Lung (tissue), 13 donors: ENCODE measurements around the gene ZACN. TPM values are rescaled to one million over a fixed set of nuclear protein-coding genes. Genes with fewer than 3 reads are reported as not detected.

Source experiments
- ATAC-seq: fragments of 200-7000 bp; cut with Tn5 transposase; one replicate; pipeline ENCODE4 v1.9.1; 2020; ENCODE audit warnings: moderate number of reproducible peaks; ENCODE audit not compliant: insufficient read depth, low FRiP score
- DNase-seq, 3 donors: peaks; one replicate each; pipeline ENCODE4 v3.0.0-alpha.2; 2013 to 2017
- H3K27ac ChIP-seq, 2 donors: one replicate each; pipeline ENCODE4 v1.5.1; 2013; ENCODE audit warnings: mild to moderate bottlenecking in 2 of 2, moderate library complexity in 2 of 2, control low read depth in 1 of 2, inconsistent platforms in 1 of 2, low read depth in 1 of 2, low read length in 1 of 2
- H3K27me3 ChIP-seq, 3 donors: one replicate each; pipeline ENCODE4 v1.5.1; 2013; ENCODE audit warnings: low read length in 2 of 3; ENCODE audit not compliant: control insufficient read depth in 3 of 3, insufficient read depth in 3 of 3
- H3K36me3 ChIP-seq, 4 donors: one replicate each; pipeline ENCODE4 v1.5.1; 2013; ENCODE audit warnings: low read length in 4 of 4, mild to moderate bottlenecking in 1 of 4, moderate library complexity in 1 of 4; ENCODE audit not compliant: control insufficient read depth in 4 of 4, insufficient read depth in 4 of 4
- H3K4me1 ChIP-seq, 5 donors: one replicate each; pipeline ENCODE4 v1.5.1; 2013; ENCODE audit warnings: low read length in 5 of 5, mild to moderate bottlenecking in 2 of 5, moderate library complexity in 1 of 5; ENCODE audit not compliant: control insufficient read depth in 5 of 5, insufficient read depth in 5 of 5
- H3K4me3 ChIP-seq: one replicate; pipeline ENCODE4 v1.5.1; 2013; ENCODE audit warnings: mild to moderate bottlenecking, control low read depth, moderate library complexity
- H3K9ac ChIP-seq, 2 donors: one replicate each; pipeline ENCODE4 v1.5.1; 2013; ENCODE audit warnings: low read length in 2 of 2, control low read depth in 1 of 2; ENCODE audit not compliant: insufficient read depth in 1 of 2
- H3K9me3 ChIP-seq, 4 donors: one replicate each; pipeline ENCODE4 v1.5.1; 2013; ENCODE audit warnings: low read length in 3 of 4, mild to moderate bottlenecking in 1 of 4, moderate library complexity in 1 of 4; ENCODE audit not compliant: control insufficient read depth in 4 of 4, insufficient read depth in 3 of 4
- CTCF ChIP-seq: IDR thresholded peaks from 2 replicates; pipeline ENCODE4 v1.5.1; 2012; ENCODE audit warnings: mild to moderate bottlenecking; ENCODE audit errors: control extremely low read depth, extremely low read depth
- WGBS, 2 donors: extraction: QIAGEN DNeasy Blood & Tissue Kit; methylation state at CpG; one replicate each; pipeline ENCODE4 v1.1.7; 2013; 5-methylcytosine and 5-hydroxymethylcytosine counted together
- polyA plus RNA-seq, 2 donors: library from polyadenylated mRNA; stranded (reverse); fragments of 200-250 nt; gene quantifications; one replicate each; pipeline ENCODE4 v1.2.1, GENCODE V29; 2013
- small RNA-seq: library from RNA; depleted of rRNA; stranded (forward); fragments of <200 nt; gene quantifications from one replicate; pipeline ENCODE3, GENCODE V24; 2014; ENCODE audit warnings: low replicate concordance
- total RNA-seq, 2 donors: library from RNA; depleted of rRNA in 1 of 2; stranded (reverse); fragments of >200 nt in 1 of 2; gene quantifications; one replicate each; pipeline ENCODE4 v1.2.1, GENCODE V29; 2014 to 2021
- donor health status: control.
- donor health status: control.
- donor health status: Bipolar disorder and iron deficiency.
- donor health status: healthy.
- donor health status: DM: yes; HTN: yes; CAD: no.

The ZACN gene
- total and polyA plus RNA-seq, 4 donors = 0.25 to 1.9 (median 1.4) TPM; not detected in 1

DNA sequence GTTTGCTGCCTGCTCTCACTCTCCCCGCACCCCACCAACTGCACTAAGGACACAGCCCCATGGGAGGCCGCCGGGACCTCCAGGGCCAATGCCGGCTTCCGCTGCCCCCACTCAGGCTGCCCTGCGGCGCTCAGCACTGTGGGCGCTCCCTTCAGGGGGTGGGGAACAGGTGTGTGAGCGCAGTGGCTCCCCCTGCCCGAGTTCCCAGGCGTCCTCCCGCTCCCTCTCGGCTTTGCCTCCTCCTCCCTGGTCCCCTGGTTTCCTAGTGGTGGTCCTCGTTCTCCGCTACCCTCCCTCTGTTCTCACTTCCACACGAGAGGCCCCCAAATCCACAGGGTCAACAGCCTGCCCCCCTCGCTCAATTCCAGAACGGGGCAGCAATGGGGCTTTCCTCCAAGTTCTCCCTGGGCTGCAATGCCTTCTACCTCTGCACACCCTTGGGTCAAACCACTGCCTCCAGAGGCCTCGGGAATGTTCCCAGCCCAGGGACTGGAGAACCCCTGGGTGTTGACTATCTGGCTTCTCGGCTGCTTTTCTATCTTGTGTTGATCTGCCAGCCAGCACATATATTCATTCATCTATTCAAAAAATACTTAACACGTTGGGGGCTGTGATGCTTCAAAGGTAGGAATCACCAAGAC lies 52.2 kb downstream of the ZACN start:
- WGBS, 2 donors = 80 to 81% methylated on average over 20 to 21 of the region's 21 CpGs
- Histone ChIP-seq H3K36me3 (no peaks in the 10 kb centered on the region), H3K9me3 (no peaks in the 10 kb centered on the region), H3K4me3 (no peak overlapping the region), H3K27ac (no peak overlapping the region), H3K9ac (no peak overlapping the region), H3K27me3 (peaks cover 0 to 48% (median 40%) of the 10 kb centered on the region in 3 donors), H3K4me1 (peaks cover 0 to 27% (median 0%) of the 10 kb centered on the region in 5 donors)
- ATAC-seq = no peak
- DNase-seq = no peak
- TF ChIP-seq CTCF = no peak

DNA sequence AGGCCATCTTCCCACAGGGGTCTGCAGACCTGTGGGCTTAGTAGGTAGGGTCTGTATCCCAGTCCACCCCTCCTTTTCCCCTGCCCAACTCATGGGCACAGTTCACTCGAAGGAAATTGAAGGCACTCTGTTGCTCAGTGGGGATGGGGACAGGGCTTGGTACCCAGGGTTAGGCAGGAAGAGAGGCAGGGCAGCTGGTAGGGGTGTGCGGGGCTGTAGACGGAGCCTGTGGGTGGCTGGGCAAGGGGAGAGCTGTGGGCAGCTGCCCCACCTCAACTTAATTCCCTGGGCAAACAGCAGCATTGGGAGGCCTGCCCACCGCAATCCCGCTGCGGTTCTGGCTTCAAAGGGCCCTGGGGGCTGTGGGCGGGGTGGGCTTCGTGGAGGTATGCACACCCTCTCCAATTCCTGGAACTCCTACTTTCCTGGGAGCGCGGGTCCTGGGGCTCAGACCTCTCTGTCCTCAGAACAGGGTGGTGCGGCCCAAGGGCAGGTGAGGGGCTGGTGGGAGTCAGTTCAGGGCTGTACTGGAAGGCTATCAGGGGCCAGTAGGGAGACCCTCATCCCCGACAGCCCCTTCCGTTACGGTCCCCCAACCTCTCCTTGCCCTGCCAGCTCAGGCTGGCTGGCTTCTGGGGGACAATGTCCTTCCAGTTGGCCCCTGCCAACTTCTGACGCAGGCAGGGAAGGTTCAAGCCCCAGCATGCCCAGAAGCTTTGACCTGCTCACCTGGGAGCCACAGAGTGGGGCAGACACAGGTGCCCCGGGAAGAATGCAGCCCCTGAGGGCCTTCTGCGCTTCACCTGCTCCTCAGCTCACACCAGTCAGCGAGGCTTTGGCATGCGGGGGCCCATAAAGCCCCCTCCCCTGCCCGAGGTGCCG lies 53.0 kb downstream of the ZACN start:
- DNase-seq = peak; percentile 20 to 33 (median 32)
- no peak overlapping the region for H3K4me3 ChIP-seq

More for the DNA sequence above, 53.0 kb downstream of the ZACN start:
- WGBS, 2 donors = 74 to 78% methylated on average over 20 to 21 of the region's 21 CpGs
- H3K27me3 ChIP-seq = peaks cover 0 to 51% (median 48%) of the 10 kb centered on the region in 3 donors
- no peaks in the 10 kb centered on the region for H3K36me3 ChIP-seq
- peaks cover 0 to 27% (median 0%) of the 10 kb centered on the region in 5 donors for H3K4me1 ChIP-seq
- ATAC-seq = no peak
- no peak overlapping the region for H3K9ac ChIP-seq
- H3K9me3 ChIP-seq = no peaks in the 10 kb centered on the region
- no peak for TF ChIP-seq CTCF
- H3K27ac ChIP-seq = no peak overlapping the region

Small RNAs within 50 kb of the gene (small RNA-seq; reads per million reads assigned to genes)
- 0.31 reads per million, percentile 36 among the genes with 10 or more reads in this experiment for gene MIR6868

Other genes with a start within 250 kb of the ZACN start
- gene UNC13D, start 234.8 kb upstream of the ZACN start, total RNA-seq = 100 to 1,000 TPM in 1 of 2 donors, 10 to 100 TPM in 1; 56.6 to 110 TPM
- 10 to 100 TPM; 61.2 to 85.2 TPM for gene UNC13D, start 234.8 kb upstream of the ZACN start, polyA plus RNA-seq
- 100 to 1,000 TPM in 1 of 2 donors, 10 to 100 TPM in 1; 67.2 to 127 TPM for gene WBP2, start 223.8 kb upstream of the ZACN start, total RNA-seq
- gene WBP2, start 223.8 kb upstream of the ZACN start, polyA plus RNA-seq = 100 to 1,000 TPM; 143 to 195 TPM
- gene TRIM47, start 200.6 kb upstream of the ZACN start, total RNA-seq = 10 to 100 TPM; 23.5 to 78.3 TPM
- 10 to 100 TPM; 22.9 to 32.4 TPM for gene TRIM47, start 200.6 kb upstream of the ZACN start, polyA plus RNA-seq
- gene TRIM65, start 182.2 kb upstream of the ZACN start, total RNA-seq = 10 to 100 TPM; 12.7 to 32.9 TPM
- gene TRIM65, start 182.2 kb upstream of the ZACN start, polyA plus RNA-seq = 10 to 100 TPM; 14.6 to 27.8 TPM
- 100 to 1,000 TPM in 1 of 2 donors, 10 to 100 TPM in 1; 47.8 to 105 TPM for gene MRPL38, start 174.3 kb upstream of the ZACN start, total RNA-seq
- gene MRPL38, start 174.3 kb upstream of the ZACN start, polyA plus RNA-seq = 10 to 100 TPM; 52.0 to 80.1 TPM
- gene FBF1, start 138.1 kb upstream of the ZACN start, total RNA-seq = 10 to 100 TPM; 14.5 to 18.7 TPM
- 10 to 100 TPM in 1 of 2 donors, 1 to 10 TPM in 1; 4.6 to 11.6 TPM for gene FBF1, start 138.1 kb upstream of the ZACN start, polyA plus RNA-seq
- gene ACOX1, start 100.0 kb upstream of the ZACN start, total RNA-seq = 10 to 100 TPM; 69.4 to 80.1 TPM
- 10 to 100 TPM; 19.9 to 22.4 TPM for gene ACOX1, start 100.0 kb upstream of the ZACN start, polyA plus RNA-seq
- 10 to 100 TPM; 20.6 to 25.8 TPM for gene TEN1, start 99.9 kb upstream of the ZACN start, total RNA-seq
- gene TEN1, start 99.9 kb upstream of the ZACN start, polyA plus RNA-seq = 10 to 100 TPM; 32.1 to 33.5 TPM
- 1 to 10 TPM; 7.8 TPM for gene CDK3, start 78.3 kb upstream of the ZACN start, total RNA-seq
- 10 to 100 TPM in 1 of 2 donors, 1 to 10 TPM in 1; 7.3 to 15.7 TPM for gene CDK3, start 78.3 kb upstream of the ZACN start, polyA plus RNA-seq
- gene EVPL, start 51.9 kb upstream of the ZACN start, total RNA-seq = 10 to 100 TPM; 34.1 to 38.4 TPM
- 10 to 100 TPM; 10.9 to 36.0 TPM for gene EVPL, start 51.9 kb upstream of the ZACN start, polyA plus RNA-seq
- gene SRP68, start 6.7 kb upstream of the ZACN start, total RNA-seq = 10 to 100 TPM; 63.9 to 68.9 TPM
- 10 to 100 TPM; 30.8 to 50.0 TPM for gene SRP68, start 6.7 kb upstream of the ZACN start, polyA plus RNA-seq
- under 1 TPM in 1 of 2 donors, not detected in 1; 0.40 TPM for gene GALR2, start 4.4 kb upstream of the ZACN start, total RNA-seq
- gene GALR2, start 4.4 kb upstream of the ZACN start, polyA plus RNA-seq = under 1 TPM; 0.20 to 0.44 TPM
- gene EXOC7, start 24.6 kb downstream of the ZACN start, total RNA-seq = 100 to 1,000 TPM; 109 to 111 TPM
- 10 to 100 TPM; 49.9 to 52.3 TPM for gene EXOC7, start 24.6 kb downstream of the ZACN start, polyA plus RNA-seq
- gene FOXJ1, start 62.1 kb downstream of the ZACN start, total RNA-seq = 10 to 100 TPM; 66.1 to 95.0 TPM
- 10 to 100 TPM; 32.5 to 34.5 TPM for gene FOXJ1, start 62.1 kb downstream of the ZACN start, polyA plus RNA-seq
- 1 to 10 TPM; 2.2 to 2.5 TPM for gene RNF157, start 161.3 kb downstream of the ZACN start, total RNA-seq
- 1 to 10 TPM in 1 of 2 donors, under 1 TPM in 1; 0.88 to 1.4 TPM for gene RNF157, start 161.3 kb downstream of the ZACN start, polyA plus RNA-seq
- 10 to 100 TPM; 11.6 to 57.1 TPM for gene UBALD2, start 186.2 kb downstream of the ZACN start, total RNA-seq
- 10 to 100 TPM; 59.8 to 64.0 TPM for gene UBALD2, start 186.2 kb downstream of the ZACN start, polyA plus RNA-seq
- gene QRICH2, start 229.1 kb downstream of the ZACN start, total RNA-seq = 1 to 10 TPM; 2.3 to 3.0 TPM
- 1 to 10 TPM; 2.5 to 4.7 TPM for gene QRICH2, start 229.1 kb downstream of the ZACN start, polyA plus RNA-seq